PFSK-1 (cell line): ENCODE results near the gene STPG4.

Experiments
- FOXP2 ChIP-seq: optimal IDR thresholded peaks from 2 replicates; pipeline ENCODE3; 2011; ENCODE audit warnings: borderline replicate concordance, control low read depth, inconsistent platforms; ENCODE audit not compliant: insufficient read depth; ENCODE audit errors: extremely low read length, extremely low read depth
- POLR2AphosphoS5 ChIP-seq: IDR thresholded peaks from 2 replicates; pipeline ENCODE4 v1.6.1; 2012; ENCODE audit warnings: low read depth, mild to moderate bottlenecking, control low read depth, low read length, moderate library complexity
- REST ChIP-seq, 2 experiments: IDR thresholded peaks; 2 replicates each; pipeline versions ENCODE4 v1.6.1 to v1.8.0; 2011 to 2012; ENCODE audit warnings: low read depth in 2 of 2, low read length in 2 of 2, control low read depth in 1 of 2, inconsistent platforms in 1 of 2, mild to moderate bottlenecking in 1 of 2, moderate library complexity in 1 of 2; ENCODE audit not compliant: insufficient read depth in 1 of 2
- SIN3A ChIP-seq: IDR thresholded peaks from 2 replicates; pipeline ENCODE4 v1.6.1; 2012; ENCODE audit warnings: mild to moderate bottlenecking, low read length, moderate library complexity, borderline replicate concordance; ENCODE audit not compliant: insufficient read depth
- TAF1 ChIP-seq: IDR thresholded peaks from 2 replicates; pipeline ENCODE4 v1.6.1; 2012; ENCODE audit warnings: low read length, control low read depth, borderline replicate concordance; ENCODE audit not compliant: insufficient read depth

STPG4 gene

DNA sequence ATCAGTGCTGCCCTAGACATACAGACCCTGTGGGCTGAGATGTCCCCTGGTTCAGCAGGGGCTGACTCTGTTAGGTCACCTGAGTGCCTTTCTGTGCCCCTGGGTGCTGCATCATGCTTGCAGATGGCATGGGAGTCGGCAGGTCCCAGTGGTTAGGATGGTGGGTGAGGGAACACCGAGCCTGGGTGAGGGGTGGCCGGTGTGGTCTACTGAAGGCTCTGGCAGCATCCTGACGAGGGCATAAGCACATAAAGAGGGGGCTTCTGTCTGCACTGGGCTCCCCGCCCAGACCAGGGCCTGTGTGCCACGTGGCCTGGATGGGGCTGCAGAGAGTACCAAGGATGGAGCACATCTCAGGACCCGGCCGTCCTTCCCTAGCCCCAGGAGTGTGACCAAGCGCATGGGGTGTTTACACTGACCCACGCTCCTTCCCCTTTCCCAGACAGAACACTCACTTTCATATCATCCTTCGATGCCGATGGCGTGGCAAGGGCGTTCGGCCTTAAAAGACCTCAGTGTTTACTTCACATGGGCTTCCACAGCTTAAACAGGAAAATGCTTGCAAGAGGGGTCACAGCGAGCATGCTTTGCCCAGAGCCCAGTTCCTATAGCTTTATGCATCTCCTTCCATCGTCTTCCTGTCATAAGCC is 115.1 kb downstream of the STPG4 start:
- no peak for TF ChIP-seq POLR2AphosphoS5
- TF ChIP-seq FOXP2, result no peak
- no peak for TF ChIP-seq TAF1
- no peak for TF ChIP-seq REST (IDR thresholded peaks at IDR 0.05; ENCODE audit: insufficient read depth in 1 of 2, low read depth in 2 of 2, low read length in 2 of 2)
- no peak for TF ChIP-seq SIN3A

GRCh38 chr2:47039489-47039870 is 115.6 kb downstream of the STPG4 start:
- TF ChIP-seq REST (IDR thresholded peaks at IDR 0.05; ENCODE audit: insufficient read depth in 1 of 2, low read depth in 2 of 2, low read length in 2 of 2) (no peak), TAF1 (no peak), SIN3A (no peak), FOXP2 (no peak), POLR2AphosphoS5 (no peak)

DNA sequence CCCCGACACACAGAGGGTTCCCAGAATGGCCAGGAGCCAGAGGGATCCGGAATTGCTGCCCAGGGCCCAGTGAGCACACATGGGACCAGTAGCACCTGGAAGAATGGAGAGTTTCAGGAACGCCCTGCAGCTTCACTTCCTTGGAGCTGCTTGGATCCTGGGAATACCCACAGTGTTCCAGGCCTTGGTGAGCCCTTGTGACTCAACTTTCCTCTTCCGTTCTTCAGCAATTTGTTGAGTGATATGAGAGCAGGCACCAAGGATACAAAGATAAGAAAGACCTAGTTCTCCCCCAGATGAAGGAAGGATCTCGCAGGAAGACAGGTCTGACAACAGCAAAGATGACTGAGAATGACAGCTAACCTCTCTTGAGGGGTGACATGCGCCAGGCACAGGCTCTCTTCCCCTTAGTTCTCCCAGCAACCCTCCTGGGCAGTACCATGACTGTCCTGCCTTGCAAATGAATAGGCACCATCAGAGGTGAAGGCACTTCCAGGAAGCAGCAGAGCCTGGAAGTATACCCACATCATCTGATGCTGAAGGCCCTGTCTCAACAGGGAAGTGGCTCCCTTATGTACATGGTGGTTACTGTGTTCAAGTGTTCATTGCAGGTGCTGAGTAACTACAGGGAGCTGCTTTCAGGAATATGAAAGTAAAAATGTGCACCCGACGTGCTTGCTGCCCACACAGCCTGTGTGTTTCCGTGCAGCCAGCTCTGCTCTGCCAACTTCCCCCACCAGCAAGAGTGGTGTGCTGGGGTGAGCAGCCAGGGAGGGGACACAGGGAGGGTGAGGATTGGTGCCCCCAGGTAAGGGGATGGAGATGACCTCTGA is 116.2 kb downstream of the STPG4 start:
- TF ChIP-seq POLR2AphosphoS5, result no peak
- no peak for TF ChIP-seq TAF1
- TF ChIP-seq FOXP2, result no peak
- TF ChIP-seq SIN3A, result no peak
- no peak for TF ChIP-seq REST (IDR thresholded peaks at IDR 0.05; ENCODE audit: insufficient read depth in 1 of 2, low read depth in 2 of 2, low read length in 2 of 2)

DNA sequence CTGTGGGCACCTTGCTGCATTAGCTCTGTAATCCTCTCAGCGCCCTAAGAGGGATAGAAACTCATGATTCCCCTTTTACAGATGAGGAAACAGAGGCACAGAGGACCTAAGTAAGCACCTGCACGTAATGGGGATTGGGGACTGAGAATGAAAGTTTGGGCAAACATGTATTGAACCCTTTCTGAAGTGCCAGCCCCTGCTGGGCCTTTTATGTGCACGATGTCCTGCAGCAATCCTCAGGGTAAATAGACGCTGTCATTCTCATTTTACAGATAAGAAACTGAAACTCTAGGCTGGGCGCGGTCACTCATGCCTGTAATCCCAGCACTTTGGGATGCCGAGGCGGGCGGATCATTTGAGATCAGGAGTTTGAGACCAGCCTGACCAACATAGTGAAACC is 117.4 kb downstream of the STPG4 start:
- no peak for TF ChIP-seq FOXP2
- no peak for TF ChIP-seq SIN3A
- TF ChIP-seq REST (IDR thresholded peaks at IDR 0.05; ENCODE audit: insufficient read depth in 1 of 2, low read depth in 2 of 2, low read length in 2 of 2), result no peak
